GM21423 (cell line): ENCODE data around the gene MMP17.

Source experiments
- ATAC-seq: cut with Tn5 transposase; IDR thresholded peaks from one replicate; pipeline ENCODE4 v1.9.1; 2021; ENCODE audit warnings: mild to moderate bottlenecking, moderate library complexity; ENCODE audit not compliant: unreplicated experiment

MMP17 gene

GRCh38 chr12:131829791-131830334 lies 1.7 kb downstream of the MMP17 start:
- no peak for ATAC-seq

GRCh38 chr12:131830335-131830913 lies 2.2 kb downstream of the MMP17 start:
- no peak for ATAC-seq

GRCh38 chr12:131830914-131831571 lies 2.9 kb downstream of the MMP17 start:
- ATAC-seq = no peak

- ATAC-seq = no peak
Observed at GRCh38 chr12:131831635-131832041, 3.4 kb downstream of the MMP17 start.

GRCh38 chr12:131832321-131833231 lies 4.4 kb downstream of the MMP17 start:
- ATAC-seq = no peak

GRCh38 chr12:131833288-131833895 lies 5.2 kb downstream of the MMP17 start:
- no peak for ATAC-seq

- ATAC-seq = no peak
Observed at GRCh38 chr12:131833896-131834641, 5.9 kb downstream of the MMP17 start.

GRCh38 chr12:131834798-131835615 lies 6.8 kb downstream of the MMP17 start:
- ATAC-seq = no peak

GRCh38 chr12:131835616-131836171 lies 7.5 kb downstream of the MMP17 start:
- no peak for ATAC-seq

GRCh38 chr12:131836193-131836592 lies 8.0 kb downstream of the MMP17 start:
- no peak for ATAC-seq

GRCh38 chr12:131836714-131837397 lies 8.7 kb downstream of the MMP17 start:
- no peak for ATAC-seq

- no peak for ATAC-seq
Observed at GRCh38 chr12:131840643-131841416, 12.6 kb downstream of the MMP17 start.

- no peak for ATAC-seq
Observed at GRCh38 chr12:131841547-131841946, 13.4 kb downstream of the MMP17 start.

GRCh38 chr12:131842169-131842568 lies 14.0 kb downstream of the MMP17 start:
- ATAC-seq = no peak

- ATAC-seq = no peak
Observed at GRCh38 chr12:131843527-131843926, 15.3 kb downstream of the MMP17 start.

- no peak for ATAC-seq
Observed at GRCh38 chr12:131844140-131844539, 15.9 kb downstream of the MMP17 start.

GRCh38 chr12:131844656-131845055 lies 16.5 kb downstream of the MMP17 start:
- no peak for ATAC-seq

GRCh38 chr12:131845121-131845520 lies 16.9 kb downstream of the MMP17 start:
- ATAC-seq = no peak
